ENCODE data around the gene SYT1.

The SYT1 gene

DNA sequence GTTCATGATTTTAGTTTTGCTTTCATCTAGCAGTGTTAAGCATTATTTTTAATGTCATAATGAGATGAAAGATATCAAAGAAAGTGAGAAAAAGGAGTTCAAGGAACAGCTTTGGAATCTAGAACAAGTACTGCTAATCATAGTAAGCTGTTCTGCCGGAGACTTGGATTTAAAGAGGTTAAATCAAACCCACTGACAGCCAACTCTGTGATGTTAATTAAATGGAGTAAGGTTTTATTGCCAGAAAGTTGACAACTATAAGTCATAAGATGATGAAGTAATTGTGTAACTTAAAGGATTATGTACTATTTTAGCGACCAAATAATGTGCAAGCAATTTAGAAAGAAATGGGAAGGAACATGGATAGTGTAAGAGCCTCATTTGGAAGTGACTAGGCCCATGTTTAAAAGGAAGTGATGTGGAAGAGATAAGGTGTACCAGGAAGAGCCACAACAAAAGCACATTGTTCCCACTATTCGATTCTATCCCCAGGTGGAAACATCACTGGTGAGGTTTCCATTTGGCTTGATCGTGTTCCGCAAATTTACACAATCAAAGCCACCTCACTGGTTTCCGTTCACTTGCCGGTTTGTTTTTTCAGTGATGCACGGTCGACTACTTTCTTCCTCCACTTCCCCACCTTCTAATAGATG lies 437.7 kb downstream of the SYT1 start:
- no peak overlapping the region for H3K4me3 ChIP-seq (ENCODE audit: low read depth, low read length)
- no peak for DNase-seq (ENCODE audit: low read depth)
- TF ChIP-seq, protein P1, sequence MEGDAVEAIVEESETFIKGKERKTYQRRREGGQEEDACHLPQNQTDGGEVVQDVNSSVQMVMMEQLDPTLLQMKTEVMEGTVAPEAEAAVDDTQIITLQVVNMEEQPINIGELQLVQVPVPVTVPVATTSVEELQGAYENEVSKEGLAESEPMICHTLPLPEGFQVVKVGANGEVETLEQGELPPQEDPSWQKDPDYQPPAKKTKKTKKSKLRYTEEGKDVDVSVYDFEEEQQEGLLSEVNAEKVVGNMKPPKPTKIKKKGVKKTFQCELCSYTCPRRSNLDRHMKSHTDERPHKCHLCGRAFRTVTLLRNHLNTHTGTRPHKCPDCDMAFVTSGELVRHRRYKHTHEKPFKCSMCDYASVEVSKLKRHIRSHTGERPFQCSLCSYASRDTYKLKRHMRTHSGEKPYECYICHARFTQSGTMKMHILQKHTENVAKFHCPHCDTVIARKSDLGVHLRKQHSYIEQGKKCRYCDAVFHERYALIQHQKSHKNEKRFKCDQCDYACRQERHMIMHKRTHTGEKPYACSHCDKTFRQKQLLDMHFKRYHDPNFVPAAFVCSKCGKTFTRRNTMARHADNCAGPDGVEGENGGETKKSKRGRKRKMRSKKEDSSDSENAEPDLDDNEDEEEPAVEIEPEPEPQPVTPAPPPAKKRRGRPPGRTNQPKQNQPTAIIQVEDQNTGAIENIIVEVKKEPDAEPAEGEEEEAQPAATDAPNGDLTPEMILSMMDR (IDR thresholded peaks at IDR 0.05; ENCODE audit: control insufficient read depth, extremely low read depth, insufficient read depth), result no peak

DNA sequence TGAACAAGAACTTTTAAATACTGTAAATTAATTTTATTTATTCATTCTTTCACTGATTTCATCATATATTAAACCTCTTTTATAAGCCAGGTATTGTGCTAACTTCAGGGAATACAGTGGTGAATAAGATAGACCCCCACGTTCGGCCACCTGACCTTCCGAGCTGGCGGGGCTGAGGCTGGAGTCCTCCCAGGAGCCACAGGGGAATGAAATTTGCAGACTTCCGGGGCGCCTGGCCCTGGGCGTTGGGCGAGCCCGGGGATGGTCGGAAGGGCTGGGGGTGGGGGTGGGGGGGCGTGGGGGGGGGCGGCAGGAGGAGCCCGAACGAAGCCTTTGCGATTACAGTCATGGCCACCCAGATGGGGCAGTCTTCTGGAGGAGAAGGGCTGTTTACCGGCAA lies 442.8 kb downstream of the SYT1 start:
- TF ChIP-seq, protein P1 (IDR thresholded peaks at IDR 0.05; ENCODE audit: control insufficient read depth, extremely low read depth, insufficient read depth), result no peak
- H3K4me3 ChIP-seq (ENCODE audit: low read depth, low read length), result no peak overlapping the region
- DNase-seq (ENCODE audit: low read depth), result no peak

DNA sequence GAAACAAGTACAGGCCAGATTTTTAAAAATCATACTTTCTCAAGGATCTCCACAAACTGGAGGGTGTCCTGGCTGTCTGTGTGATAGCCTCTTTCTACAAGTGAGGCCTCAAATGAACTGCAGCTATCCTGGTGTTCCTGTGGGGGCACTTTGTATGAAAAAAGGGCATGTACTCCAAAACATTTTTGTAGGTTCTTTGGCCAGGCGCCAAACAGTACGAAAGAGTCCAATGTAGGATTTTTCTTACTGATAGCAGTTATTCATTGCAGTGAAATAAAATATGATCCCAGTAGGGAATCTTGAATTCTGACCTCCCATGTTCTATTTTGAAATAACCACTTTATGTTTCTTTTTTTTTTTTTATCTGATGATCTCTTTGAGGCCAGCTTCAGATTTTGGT lies 444.5 kb downstream of the SYT1 start:
- TF ChIP-seq, protein P1 (IDR thresholded peaks at IDR 0.05; ENCODE audit: control insufficient read depth, extremely low read depth, insufficient read depth), result no peak
- no peak overlapping the region for H3K4me3 ChIP-seq (ENCODE audit: low read depth, low read length)
- no peak for DNase-seq (ENCODE audit: low read depth)

DNA sequence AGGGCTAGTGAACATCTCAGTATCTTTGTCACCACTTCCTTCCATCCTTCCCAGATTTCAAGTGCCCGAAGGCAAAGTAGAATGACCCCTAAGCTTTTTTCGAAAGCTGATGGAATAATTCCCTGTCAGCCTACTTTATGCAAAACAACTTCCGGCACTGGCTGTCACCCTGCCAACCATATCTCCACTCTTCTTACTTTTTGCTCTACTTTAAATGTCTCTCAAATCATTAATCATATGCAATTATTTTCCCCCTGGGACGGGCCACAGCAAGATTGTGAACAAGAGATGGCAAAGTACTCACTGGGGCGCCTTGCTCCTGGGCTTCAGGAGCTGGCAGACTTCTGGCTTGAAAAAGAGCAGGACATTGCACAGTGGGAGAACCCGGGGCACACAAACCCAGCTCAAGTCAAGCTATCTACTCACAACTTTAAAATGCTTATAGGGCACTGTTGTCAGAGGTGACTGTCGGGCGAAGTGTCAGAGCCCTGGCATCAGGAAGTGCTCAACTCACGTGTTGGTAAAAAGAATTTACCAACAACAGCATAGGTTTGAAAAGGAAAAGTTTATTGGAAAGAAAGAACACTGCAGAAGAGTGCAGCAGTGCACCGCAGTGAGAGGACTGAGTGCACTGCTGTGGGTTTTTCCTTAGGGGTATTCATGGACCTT lies 452.7 kb downstream of the SYT1 start:
- DNase-seq (ENCODE audit: low read depth), result no peak
- H3K4me3 ChIP-seq (ENCODE audit: low read depth, low read length), result no peak overlapping the region
- TF ChIP-seq, protein P1 (IDR thresholded peaks at IDR 0.05; ENCODE audit: control insufficient read depth, extremely low read depth, insufficient read depth), result no peak

DNA sequence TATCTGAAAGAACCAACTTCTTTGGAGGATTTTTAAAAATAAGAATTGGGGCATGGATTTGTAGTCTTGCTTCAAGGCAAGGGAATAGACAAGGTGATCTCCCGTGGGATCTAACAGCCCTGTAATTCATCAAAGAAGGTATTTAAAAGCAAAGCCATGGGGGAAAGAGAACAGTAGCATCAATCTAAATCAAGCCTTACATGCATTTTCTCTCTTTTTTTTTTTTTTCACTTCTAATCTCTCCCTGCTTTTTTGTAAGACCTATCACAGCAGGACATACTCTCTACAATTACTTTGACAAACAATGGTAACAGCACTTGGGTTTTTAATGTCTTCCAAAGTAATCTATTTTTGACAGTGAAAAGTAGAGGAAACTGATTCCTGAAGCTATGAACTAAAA lies 458.3 kb downstream of the SYT1 start:
- TF ChIP-seq, protein P1 (IDR thresholded peaks at IDR 0.05; ENCODE audit: control insufficient read depth, extremely low read depth, insufficient read depth), result no peak
- H3K4me3 ChIP-seq (ENCODE audit: low read depth, low read length), result no peak overlapping the region
- DNase-seq (ENCODE audit: low read depth), result no peak

DNA sequence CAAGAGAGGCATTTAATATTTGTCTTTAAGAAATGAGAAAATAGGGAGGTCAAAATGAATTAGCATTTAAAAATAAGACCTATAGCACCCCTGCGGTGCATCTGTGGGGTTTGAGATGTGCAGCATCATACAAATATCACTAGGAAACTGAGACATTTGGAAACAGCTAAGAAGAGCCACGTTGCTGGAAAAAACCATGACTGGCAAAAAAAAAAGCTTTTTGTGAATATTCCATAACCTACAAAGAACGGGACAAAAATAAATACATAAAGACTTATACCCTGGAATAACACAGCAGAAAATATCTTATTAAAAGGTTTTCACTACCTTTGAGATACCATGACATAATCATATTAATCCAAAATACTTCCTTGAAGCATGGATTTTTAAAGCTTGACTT lies 460.0 kb downstream of the SYT1 start:
- no peak for DNase-seq (ENCODE audit: low read depth)
- TF ChIP-seq, protein P1 (IDR thresholded peaks at IDR 0.05; ENCODE audit: control insufficient read depth, extremely low read depth, insufficient read depth), result no peak

DNA sequence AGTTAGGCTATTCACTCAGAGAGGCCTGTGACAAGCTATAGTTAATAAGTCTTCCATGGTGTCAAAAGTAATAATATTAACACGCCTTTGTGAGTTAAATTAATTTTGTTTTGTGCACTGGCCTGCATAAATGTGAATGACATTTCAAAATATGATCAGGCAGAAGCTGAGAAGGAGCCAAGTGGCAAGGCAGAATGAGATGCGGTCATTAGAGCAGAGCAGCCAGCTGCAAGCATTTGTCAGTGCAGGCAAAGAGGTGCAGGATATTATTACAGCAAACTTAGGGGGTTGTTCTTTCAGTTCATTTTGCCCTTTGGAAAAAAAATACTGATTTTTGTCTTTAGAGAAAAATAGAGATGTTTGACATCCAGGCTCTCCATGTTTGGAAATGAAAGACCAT lies 461.6 kb downstream of the SYT1 start:
- no peak overlapping the region for H3K4me3 ChIP-seq (ENCODE audit: low read depth, low read length)
- DNase-seq (ENCODE audit: low read depth), result no peak
- TF ChIP-seq, protein P1 (IDR thresholded peaks at IDR 0.05; ENCODE audit: control insufficient read depth, extremely low read depth, insufficient read depth), result no peak

More for the DNA sequence above, 460.0 kb downstream of the SYT1 start:
- H3K4me3 ChIP-seq (ENCODE audit: low read depth, low read length), result no peak overlapping the region
